Tibial nerve (tissue), 4 donors: ENCODE data around the gene TNXB.

Source experiments
- EP300 ChIP-seq, 2 donors: sonication (generic); formaldehyde crosslinking; IDR thresholded peaks; one replicate each; pipeline ENCODE4 v1.6.1; 2017; ENCODE audit warnings: antibody characterized with exemption in 2 of 2, mild to moderate bottlenecking in 1 of 2
- POLR2A ChIP-seq, 2 donors: fragments of 450-650 bp; IDR thresholded peaks; one replicate each; pipeline ENCODE4 v1.6.1; 2017; ENCODE audit warnings: antibody characterized with exemption in 2 of 2, mild to moderate bottlenecking in 2 of 2, moderate library complexity in 2 of 2
- TF ChIP-seq, protein P1 (sequence below), 5 experiments: fragments of 200-600 bp in 3 of 5; fragments of 450-650 bp in 2 of 5; sonication (generic) in 3 of 5; IDR thresholded peaks; one replicate each; pipeline ENCODE4 v1.5.1; 2016 to 2019; ENCODE audit warnings: antibody characterized with exemption in 5 of 5, mild to moderate bottlenecking in 3 of 5, moderate library complexity in 2 of 5

DNA sequence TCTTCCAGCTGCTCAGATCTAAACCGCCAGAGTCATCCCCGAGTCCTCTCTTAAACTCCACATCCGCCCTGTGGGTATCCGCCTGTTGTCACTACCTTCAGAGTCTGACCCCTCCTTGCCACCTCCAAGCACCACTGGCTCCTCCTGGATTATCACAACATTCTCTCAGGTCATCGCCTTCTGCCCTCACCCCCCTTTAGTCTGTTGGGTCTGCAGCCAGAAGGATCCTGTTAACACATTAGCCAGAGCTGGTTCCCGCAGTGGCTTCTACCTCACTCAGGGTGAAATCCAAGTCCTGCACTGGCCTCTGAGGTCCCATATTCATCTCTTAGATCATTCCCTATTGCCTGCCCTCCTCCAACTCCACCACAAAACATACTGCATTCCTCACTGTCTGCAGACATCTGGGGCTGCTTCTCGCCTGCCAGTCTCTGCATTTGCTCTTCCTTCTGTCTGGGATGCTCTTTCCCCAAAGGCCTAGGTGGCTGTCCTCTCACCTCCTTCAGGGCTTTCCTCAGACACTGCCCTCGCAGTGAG, 34.1 kb downstream of the TNXB start:
- TF ChIP-seq, protein P1, sequence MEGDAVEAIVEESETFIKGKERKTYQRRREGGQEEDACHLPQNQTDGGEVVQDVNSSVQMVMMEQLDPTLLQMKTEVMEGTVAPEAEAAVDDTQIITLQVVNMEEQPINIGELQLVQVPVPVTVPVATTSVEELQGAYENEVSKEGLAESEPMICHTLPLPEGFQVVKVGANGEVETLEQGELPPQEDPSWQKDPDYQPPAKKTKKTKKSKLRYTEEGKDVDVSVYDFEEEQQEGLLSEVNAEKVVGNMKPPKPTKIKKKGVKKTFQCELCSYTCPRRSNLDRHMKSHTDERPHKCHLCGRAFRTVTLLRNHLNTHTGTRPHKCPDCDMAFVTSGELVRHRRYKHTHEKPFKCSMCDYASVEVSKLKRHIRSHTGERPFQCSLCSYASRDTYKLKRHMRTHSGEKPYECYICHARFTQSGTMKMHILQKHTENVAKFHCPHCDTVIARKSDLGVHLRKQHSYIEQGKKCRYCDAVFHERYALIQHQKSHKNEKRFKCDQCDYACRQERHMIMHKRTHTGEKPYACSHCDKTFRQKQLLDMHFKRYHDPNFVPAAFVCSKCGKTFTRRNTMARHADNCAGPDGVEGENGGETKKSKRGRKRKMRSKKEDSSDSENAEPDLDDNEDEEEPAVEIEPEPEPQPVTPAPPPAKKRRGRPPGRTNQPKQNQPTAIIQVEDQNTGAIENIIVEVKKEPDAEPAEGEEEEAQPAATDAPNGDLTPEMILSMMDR (IDR thresholded peaks at IDR 0.05), result no peak
- TF ChIP-seq EP300 (IDR thresholded peaks at IDR 0.05) (no peak), POLR2A (IDR thresholded peaks at IDR 0.05) (no peak)
